Activated CD8-positive, alpha-beta memory T cell treated with anti-CD3 and anti-CD28 coated beads, Interleukin-2, amount 50 U/mL, for 1 hour (primary cell): ENCODE measurements around the gene UBE2QL1.

Experiments
- DNase-seq: peaks from one replicate; pipeline ENCODE4 v3.0.0-alpha.2; 2020; ENCODE audit errors: extremely low read depth

UBE2QL1 gene

GRCh38 chr5:6535594-6535993 lies 86.9 kb downstream of the UBE2QL1 start:
- no peak for DNase-seq

- no peak for DNase-seq
Observed at GRCh38 chr5:6539060-6539459, 90.4 kb downstream of the UBE2QL1 start.

- no peak for DNase-seq
Observed at GRCh38 chr5:6540111-6540827, 91.6 kb downstream of the UBE2QL1 start.

GRCh38 chr5:6541256-6542013 lies 92.8 kb downstream of the UBE2QL1 start:
- DNase-seq = no peak

- no peak for DNase-seq
Observed at GRCh38 chr5:6542421-6543345, 94.0 kb downstream of the UBE2QL1 start.

GRCh38 chr5:6543346-6543730 lies 94.7 kb downstream of the UBE2QL1 start:
- DNase-seq = no peak

- DNase-seq = no peak
Observed at GRCh38 chr5:6543830-6544560, 95.3 kb downstream of the UBE2QL1 start.
